ENCODE measurements around the gene CNOT9. TPM values are rescaled to one million over a fixed set of nuclear protein-coding genes. Genes with fewer than 3 reads are reported as not detected.

The CNOT9 gene
- total and polyA plus RNA-seq, 9 donors: 16.2 to 53.9 (median 33.2) TPM

DNA sequence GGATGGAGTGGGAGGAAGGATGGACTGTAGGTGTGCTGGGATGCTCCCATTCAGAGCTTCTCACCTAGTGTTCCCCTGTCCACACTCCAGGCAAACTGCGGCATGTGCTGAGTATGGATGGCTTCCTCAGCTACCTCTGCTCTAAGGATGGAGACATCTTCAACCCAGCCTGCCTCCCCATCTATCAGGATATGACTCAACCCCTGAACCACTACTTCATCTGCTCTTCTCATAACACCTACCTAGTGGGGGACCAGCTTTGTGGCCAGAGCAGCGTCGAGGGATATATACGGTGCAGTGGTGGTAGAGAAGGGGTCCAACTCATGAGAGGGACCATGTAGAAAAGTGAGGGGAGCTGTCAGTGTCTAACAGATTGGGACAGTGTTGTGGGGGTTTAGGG, 59.3 kb downstream of the CNOT9 start:
- no peaks in the 10 kb centered on the region for H3K27me3 ChIP-seq
- DNase-seq: no peak
- H3K4me1 ChIP-seq (ENCODE audit: insufficient read depth): no peaks in the 10 kb centered on the region
- H3K36me3 ChIP-seq: no peaks in the 10 kb centered on the region
- no peak overlapping the region for H3K27ac ChIP-seq
- WGBS, 3 donors: 92 to 95% (median 93%) methylated on average over 4 of the region's 4 CpGs
- intact Hi-C loops (cut with DNase I): no loop called here
- no peak overlapping the region for H3K4me3 ChIP-seq
- H3K9me3 ChIP-seq: no peaks in the 10 kb centered on the region
- no peak for TF ChIP-seq EP300 (IDR thresholded peaks at IDR 0.05)

DNA sequence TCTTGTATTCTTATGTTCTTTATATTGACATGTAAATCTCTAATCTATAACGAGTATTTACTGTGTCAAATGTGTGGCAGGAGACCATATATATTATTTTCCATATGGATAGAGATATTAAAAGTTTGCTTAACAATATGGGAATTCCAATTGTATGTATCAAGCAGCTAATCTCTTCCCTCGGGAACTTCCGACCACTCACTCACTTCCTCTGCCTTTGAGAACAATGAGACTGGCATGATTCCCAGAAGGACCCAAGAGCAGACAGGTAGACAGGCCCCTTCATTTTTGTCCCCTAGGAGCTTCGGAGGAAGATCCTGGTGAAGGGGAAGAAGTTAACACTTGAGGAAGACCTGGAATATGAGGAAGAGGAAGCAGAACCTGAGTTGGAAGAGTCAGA, 63.2 kb downstream of the CNOT9 start:
- Histone ChIP-seq H3K9me3 (no peaks in the 10 kb centered on the region), H3K36me3 (no peaks in the 10 kb centered on the region)
- intact Hi-C loops (cut with DNase I): no loop called here

DNA sequence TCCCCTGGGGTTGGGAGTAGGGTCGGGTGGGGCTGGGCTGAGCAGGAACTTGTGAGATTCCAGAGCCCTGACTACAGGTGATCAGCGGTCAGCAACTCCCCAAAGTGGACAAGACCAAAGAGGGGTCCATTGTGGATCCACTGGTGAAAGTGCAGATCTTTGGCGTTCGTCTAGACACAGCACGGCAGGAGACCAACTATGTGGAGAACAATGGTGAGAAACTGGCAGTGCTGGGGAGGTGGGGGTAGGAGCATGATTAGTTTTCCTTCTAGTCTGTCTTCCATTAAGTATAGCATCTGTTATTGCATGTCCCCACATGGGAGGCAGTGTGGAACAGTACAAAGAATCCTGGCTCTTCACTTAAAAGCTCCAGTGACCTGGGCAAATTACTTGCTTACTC, 67.1 kb downstream of the CNOT9 start:
- Histone ChIP-seq H3K4me1 (ENCODE audit: insufficient read depth) (no peaks in the 10 kb centered on the region), H3K9me3 (no peaks in the 10 kb centered on the region), H3K36me3 (no peaks in the 10 kb centered on the region), H3K27me3 (no peaks in the 10 kb centered on the region), H3K27ac (no peak overlapping the region), H3K4me3 (no peak overlapping the region)
- TF ChIP-seq POLR2A (IDR thresholded peaks at IDR 0.05): no peak
- TF ChIP-seq EP300 (IDR thresholded peaks at IDR 0.05): no peak
- TF ChIP-seq, protein P1, sequence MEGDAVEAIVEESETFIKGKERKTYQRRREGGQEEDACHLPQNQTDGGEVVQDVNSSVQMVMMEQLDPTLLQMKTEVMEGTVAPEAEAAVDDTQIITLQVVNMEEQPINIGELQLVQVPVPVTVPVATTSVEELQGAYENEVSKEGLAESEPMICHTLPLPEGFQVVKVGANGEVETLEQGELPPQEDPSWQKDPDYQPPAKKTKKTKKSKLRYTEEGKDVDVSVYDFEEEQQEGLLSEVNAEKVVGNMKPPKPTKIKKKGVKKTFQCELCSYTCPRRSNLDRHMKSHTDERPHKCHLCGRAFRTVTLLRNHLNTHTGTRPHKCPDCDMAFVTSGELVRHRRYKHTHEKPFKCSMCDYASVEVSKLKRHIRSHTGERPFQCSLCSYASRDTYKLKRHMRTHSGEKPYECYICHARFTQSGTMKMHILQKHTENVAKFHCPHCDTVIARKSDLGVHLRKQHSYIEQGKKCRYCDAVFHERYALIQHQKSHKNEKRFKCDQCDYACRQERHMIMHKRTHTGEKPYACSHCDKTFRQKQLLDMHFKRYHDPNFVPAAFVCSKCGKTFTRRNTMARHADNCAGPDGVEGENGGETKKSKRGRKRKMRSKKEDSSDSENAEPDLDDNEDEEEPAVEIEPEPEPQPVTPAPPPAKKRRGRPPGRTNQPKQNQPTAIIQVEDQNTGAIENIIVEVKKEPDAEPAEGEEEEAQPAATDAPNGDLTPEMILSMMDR (IDR thresholded peaks at IDR 0.05): no peak
- DNase-seq: no peak
- intact Hi-C loops (cut with DNase I): no loop called here
- WGBS, 3 donors: 86 to 91% (median 88%) methylated on average over 5 of the region's 5 CpGs

More for the DNA sequence above, 63.2 kb downstream of the CNOT9 start:
- H3K27ac ChIP-seq: no peak overlapping the region
- 66 to 74% (median 69%) methylated on average over 4 of the region's 4 CpGs for WGBS, 3 donors
- no peak for DNase-seq
- H3K27me3 ChIP-seq: no peaks in the 10 kb centered on the region
- TF ChIP-seq, protein P1 (IDR thresholded peaks at IDR 0.05): no peak
- TF ChIP-seq EP300 (IDR thresholded peaks at IDR 0.05) (no peak), POLR2A (IDR thresholded peaks at IDR 0.05) (no peak)
- H3K4me1 ChIP-seq (ENCODE audit: insufficient read depth): no peaks in the 10 kb centered on the region
- H3K4me3 ChIP-seq: no peak overlapping the region

DNA sequence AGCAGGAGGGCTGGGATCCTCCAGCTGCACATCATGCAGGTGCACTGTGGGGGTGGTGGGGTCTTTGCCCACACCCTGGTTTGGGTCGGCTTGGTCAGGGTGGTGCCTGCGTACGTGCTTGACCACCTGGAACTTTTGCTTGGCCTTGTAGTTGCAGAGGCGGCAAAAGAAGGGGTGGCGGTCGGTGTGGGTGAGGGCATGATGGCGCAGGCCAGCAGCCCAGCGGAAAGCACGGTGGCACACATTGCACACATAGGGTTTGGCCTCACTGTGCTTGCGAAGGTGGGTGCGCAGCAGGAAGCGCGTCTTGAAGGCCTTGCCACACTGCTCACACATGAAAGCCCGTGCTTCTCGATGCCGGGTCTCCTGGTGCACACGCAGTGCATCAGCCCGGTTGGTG, 69.7 kb downstream of the CNOT9 start:
- DNase-seq: no peak
- TF ChIP-seq EP300 (IDR thresholded peaks at IDR 0.05) (no peak), POLR2A (IDR thresholded peaks at IDR 0.05) (no peak)
- TF ChIP-seq, protein P1 (IDR thresholded peaks at IDR 0.05): no peak
- H3K9me3 ChIP-seq: no peaks in the 10 kb centered on the region
- no peak overlapping the region for H3K4me3 ChIP-seq
- WGBS, 3 donors: 93 to 97% (median 95%) methylated on average over 18 of the region's 18 CpGs
- intact Hi-C loops (cut with DNase I): no loop called here
- H3K4me1 ChIP-seq (ENCODE audit: insufficient read depth): no peaks in the 10 kb centered on the region
- no peaks in the 10 kb centered on the region for H3K36me3 ChIP-seq
- H3K27me3 ChIP-seq: no peaks in the 10 kb centered on the region
- H3K27ac ChIP-seq: no peak overlapping the region

DNA sequence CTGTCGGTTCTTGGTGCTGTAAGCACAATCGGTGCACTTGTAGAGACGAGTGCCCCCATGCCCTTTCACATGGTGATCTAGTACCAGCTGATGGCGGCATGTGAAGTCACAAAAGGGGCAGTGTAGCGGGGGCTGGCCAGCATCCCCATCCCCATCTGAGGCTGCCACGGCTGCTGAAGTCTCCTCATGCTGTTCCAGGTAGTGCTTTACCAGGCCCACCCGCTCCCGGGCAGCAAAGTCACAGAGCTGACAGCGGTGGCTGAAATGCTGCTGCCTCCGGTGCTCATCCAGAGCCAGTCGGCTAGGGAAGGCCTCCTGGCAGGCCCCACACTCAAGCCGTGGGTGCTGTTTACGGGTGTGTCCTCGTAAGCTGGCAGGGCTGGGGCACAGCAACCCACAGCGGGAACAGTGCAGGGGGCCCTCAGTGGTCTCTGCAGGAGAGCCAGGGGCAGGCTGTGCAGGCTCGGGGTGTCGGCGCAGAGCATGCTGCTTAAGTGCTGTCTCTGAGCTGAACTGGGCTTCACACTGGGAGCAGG, 73.5 kb downstream of the CNOT9 start:
- no peaks in the 10 kb centered on the region for H3K9me3 ChIP-seq
- H3K4me1 ChIP-seq (ENCODE audit: insufficient read depth): no peaks in the 10 kb centered on the region
- no peak for DNase-seq
- 88 to 90% (median 88%) methylated on average over 13 to 18 of the region's 18 CpGs for WGBS, 3 donors
- intact Hi-C loops (cut with DNase I): no loop called here
- TF ChIP-seq POLR2A (IDR thresholded peaks at IDR 0.05) (no peak), EP300 (IDR thresholded peaks at IDR 0.05) (no peak)
- TF ChIP-seq, protein P1 (IDR thresholded peaks at IDR 0.05): no peak
- no peak overlapping the region for H3K27ac ChIP-seq
- H3K36me3 ChIP-seq: no peaks in the 10 kb centered on the region
- no peaks in the 10 kb centered on the region for H3K27me3 ChIP-seq
- H3K4me3 ChIP-seq: no peak overlapping the region
